ENCODE measurements around the gene EPB41L4B. TPM values are rescaled to one million over a fixed set of nuclear protein-coding genes. Genes with fewer than 3 reads are reported as not detected.

Gene EPB41L4B
- total and polyA plus RNA-seq, 2 of the 13 experiments (the other 11 are each of a cell fraction or from before 2014, with no cell fraction given): 17.6 to 22.1 TPM

- TF ChIP-seq IKZF5 (CRISPR knock-in tag; IDR thresholded peaks at IDR 0.05) (peak; percentile 89), POLR2G (IDR thresholded peaks at IDR 0.05; ENCODE audit: low read depth, low read length) (no peak), ZNF629 (CRISPR knock-in tag; conservative IDR thresholded peaks at IDR 0.05) (peak; percentile 58; the same call in 1 of the 2 replicates), ZNF33A (CRISPR knock-in tag; IDR thresholded peaks at IDR 0.05; ENCODE audit: borderline replicate concordance) (no peak), AGO2 (optimal IDR thresholded peaks at IDR 0.05; ENCODE audit: low read depth, low read length) (no peak), EEA1 (CRISPR knock-in tag; IDR thresholded peaks at IDR 0.05; ENCODE audit: borderline replicate concordance) (no peak; the same call in 1 of the 2 replicates), YEATS4 (CRISPR knock-in tag; IDR thresholded peaks at IDR 0.05; ENCODE audit: borderline replicate concordance) (peak; percentile 89), POLR2AphosphoS2 (IDR thresholded peaks at IDR 0.05; ENCODE audit: low read depth, low read length) (no peak), HINFP (CRISPR knock-in tag; IDR thresholded peaks at IDR 0.05; ENCODE audit: low read depth) (peak; percentile 84; the same call in 1 of the 2 replicates), KDM5B (CRISPR knock-in tag; IDR thresholded peaks at IDR 0.05; ENCODE audit: borderline replicate concordance) (peak; percentile 88; the same call in 1 of the 2 replicates), ZNF513 (CRISPR knock-in tag; conservative IDR thresholded peaks at IDR 0.05) (no peak), ATF5 (CRISPR knock-in tag; IDR thresholded peaks at IDR 0.05; ENCODE audit: low read depth) (no peak), ZNF501 (CRISPR knock-in tag; IDR thresholded peaks at IDR 0.05) (peak; percentile 65), NFE2 (CRISPR knock-in tag; IDR thresholded peaks at IDR 0.05) (no peak), KLF16 (CRISPR knock-in tag; IDR thresholded peaks at IDR 0.05) (peak in 1 of 2 experiments; percentile 96; a peak in 2 of 4 replicates), CHD2 (IDR thresholded peaks at IDR 0.05; ENCODE audit: low read depth, low read length) (peak; percentile 42; the same call in 1 of the 2 replicates), CHCHD3 (CRISPR knock-in tag; IDR thresholded peaks at IDR 0.05) (no peak), SMYD3 (CRISPR knock-in tag; IDR thresholded peaks at IDR 0.05) (peak; percentile 98), IRF2 (CRISPR knock-in tag; IDR thresholded peaks at IDR 0.05) (peak; percentile 90), ZSCAN29 (CRISPR knock-in tag; conservative IDR thresholded peaks at IDR 0.05) (peak; percentile 79)
- TF ChIP-seq, protein P1, sequence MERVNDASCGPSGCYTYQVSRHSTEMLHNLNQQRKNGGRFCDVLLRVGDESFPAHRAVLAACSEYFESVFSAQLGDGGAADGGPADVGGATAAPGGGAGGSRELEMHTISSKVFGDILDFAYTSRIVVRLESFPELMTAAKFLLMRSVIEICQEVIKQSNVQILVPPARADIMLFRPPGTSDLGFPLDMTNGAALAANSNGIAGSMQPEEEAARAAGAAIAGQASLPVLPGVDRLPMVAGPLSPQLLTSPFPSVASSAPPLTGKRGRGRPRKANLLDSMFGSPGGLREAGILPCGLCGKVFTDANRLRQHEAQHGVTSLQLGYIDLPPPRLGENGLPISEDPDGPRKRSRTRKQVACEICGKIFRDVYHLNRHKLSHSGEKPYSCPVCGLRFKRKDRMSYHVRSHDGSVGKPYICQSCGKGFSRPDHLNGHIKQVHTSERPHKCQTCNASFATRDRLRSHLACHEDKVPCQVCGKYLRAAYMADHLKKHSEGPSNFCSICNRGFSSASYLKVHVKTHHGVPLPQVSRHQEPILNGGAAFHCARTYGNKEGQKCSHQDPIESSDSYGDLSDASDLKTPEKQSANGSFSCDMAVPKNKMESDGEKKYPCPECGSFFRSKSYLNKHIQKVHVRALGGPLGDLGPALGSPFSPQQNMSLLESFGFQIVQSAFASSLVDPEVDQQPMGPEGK (CRISPR knock-in tag; IDR thresholded peaks at IDR 0.05): peak; percentile 76
- TF ChIP-seq, protein P2, sequence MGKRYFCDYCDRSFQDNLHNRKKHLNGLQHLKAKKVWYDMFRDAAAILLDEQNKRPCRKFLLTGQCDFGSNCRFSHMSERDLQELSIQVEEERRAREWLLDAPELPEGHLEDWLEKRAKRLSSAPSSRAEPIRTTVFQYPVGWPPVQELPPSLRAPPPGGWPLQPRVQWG (CRISPR knock-in tag; IDR thresholded peaks at IDR 0.05; ENCODE audit: borderline replicate concordance, low read depth): no peak
Observed at GRCh38 chr9:109320742-109321448, at the start of gene EPB41L4B (continued).

Data from HepG2 (cell line).